Head of caudate nucleus (tissue), 42 donors: ENCODE data around the gene SH3BP2.

Source experiments
- DNase-seq, 42 donors: peaks; one replicate each; pipeline versions ENCODE4 v3.0.0 to v3.0.0-alpha.2; 2020 to 2021; ENCODE audit warnings: mixed read lengths in 7 of 42
- intact Hi-C: fragments of 100-400 bp; cut with DNase I; formaldehyde crosslinking; loops from one replicate; pipeline ENCODE4 v1.15.0; 2022

Gene SH3BP2

GRCh38 chr4:2834001-2834921, 41.4 kb downstream of the SH3BP2 start:
- peak in 14 of 42 donors; percentile 2 to 39 (median 6) for DNase-seq

GRCh38 chr4:2835978-2836377, 43.1 kb downstream of the SH3BP2 start:
- intact Hi-C loops = no loop called here
- peak in 12 of 42 donors; percentile 0 to 26 (median 10) for DNase-seq

More at GRCh38 chr4:2834001-2834921, 41.4 kb downstream of the SH3BP2 start:
- intact Hi-C loops = no loop called here

- peak in 5 of 42 donors; percentile 1 to 12 (median 5) for DNase-seq
- intact Hi-C loops = no loop called here
Observed at GRCh38 chr4:2836391-2836859, 43.5 kb downstream of the SH3BP2 start.

GRCh38 chr4:2837110-2837903, 44.4 kb downstream of the SH3BP2 start:
- intact Hi-C loops = no loop called here

GRCh38 chr4:2837904-2838496, 45.1 kb downstream of the SH3BP2 start:
- intact Hi-C loops = no loop called here
- peak in 33 of 42 donors; percentile 15 to 77 (median 50) for DNase-seq

More at GRCh38 chr4:2837110-2837903, 44.4 kb downstream of the SH3BP2 start:
- peak in 11 of 42 donors; percentile 0 to 32 (median 14) for DNase-seq

- peak in 2 of 42 donors; percentile 3 to 8 for DNase-seq
- intact Hi-C loops = no loop called here
Observed at GRCh38 chr4:2839060-2839459, 46.2 kb downstream of the SH3BP2 start.

- peak in 9 of 42 donors; percentile 5 to 56 (median 33) for DNase-seq
- intact Hi-C loops = loop anchor here (5.0 kb wide), 1 partner anchor 90 kb away; no protein-coding TSS in a partner anchor
Observed at GRCh38 chr4:2842687-2843262, 49.9 kb downstream of the SH3BP2 start.

- DNase-seq = peak; percentile 82 to 98 (median 94)
- intact Hi-C loops = loop anchor here (5.0 kb wide), 1 partner anchor 89 kb away; no protein-coding TSS in a partner anchor
Observed at GRCh38 chr4:2843263-2843940, 50.5 kb downstream of the SH3BP2 start, which contains the start of gene ADD1. Gene ADD1 (plus strand): TSS chr4:2843844. CDS start chr4:2875916, 32,072 bp downstream.

- DNase-seq = peak in 29 of 42 donors; percentile 12 to 74 (median 41)
- intact Hi-C loops = loop anchor here (5.0 kb wide), 1 partner anchor 88 kb away; no protein-coding TSS in a partner anchor
Observed at GRCh38 chr4:2843941-2844584, 51.2 kb downstream of the SH3BP2 start.

- intact Hi-C loops = no loop called here
- DNase-seq = no peak
Observed at GRCh38 chr4:2846172-2846571, 53.3 kb downstream of the SH3BP2 start.

GRCh38 chr4:2847302-2847871, 54.5 kb downstream of the SH3BP2 start:
- peak in 2 of 42 donors; percentile 5 to 35 for DNase-seq
- intact Hi-C loops = no loop called here

GRCh38 chr4:2848449-2848848, 55.6 kb downstream of the SH3BP2 start:
- peak in 1 of 42 donors; percentile 32 for DNase-seq
- intact Hi-C loops = no loop called here

GRCh38 chr4:2849267-2850152, 56.6 kb downstream of the SH3BP2 start:
- DNase-seq = peak in 2 of 42 donors; percentile 6 to 42
- intact Hi-C loops = no loop called here

GRCh38 chr4:2850966-2851798, 58.3 kb downstream of the SH3BP2 start:
- DNase-seq = no peak
- intact Hi-C loops = no loop called here

GRCh38 chr4:2852481-2852921, 59.6 kb downstream of the SH3BP2 start:
- intact Hi-C loops = no loop called here
- peak in 1 of 42 donors; percentile 42 for DNase-seq
